Hepatocyte (in vitro differentiated cells): ENCODE results near the gene KLHL7.

Source experiments
- EZH2 ChIP-seq: fragments of 200-600 bp; sonication (generic); IDR thresholded peaks from 2 replicates; pipeline ENCODE4 v1.6.1; 2016; ENCODE audit warnings: antibody characterized with exemption, mild to moderate bottlenecking, borderline replicate concordance
- EZH2phosphoT487 ChIP-seq: fragments of 200-600 bp; sonication (generic); IDR thresholded peaks from one replicate; pipeline ENCODE4 v1.6.1; 2018; ENCODE audit warnings: antibody characterized with exemption, mild to moderate bottlenecking, low read depth, moderate library complexity; ENCODE audit not compliant: unreplicated experiment, severe bottlenecking
- TF ChIP-seq, protein P1 (sequence below): fragments of 200-600 bp; sonication (generic); IDR thresholded peaks from 2 replicates; pipeline ENCODE4 v1.5.1; 2016; ENCODE audit warnings: antibody characterized with exemption, mild to moderate bottlenecking; ENCODE audit not compliant: poor library complexity

- TF ChIP-seq EZH2phosphoT487: no peak
- TF ChIP-seq, protein P1, sequence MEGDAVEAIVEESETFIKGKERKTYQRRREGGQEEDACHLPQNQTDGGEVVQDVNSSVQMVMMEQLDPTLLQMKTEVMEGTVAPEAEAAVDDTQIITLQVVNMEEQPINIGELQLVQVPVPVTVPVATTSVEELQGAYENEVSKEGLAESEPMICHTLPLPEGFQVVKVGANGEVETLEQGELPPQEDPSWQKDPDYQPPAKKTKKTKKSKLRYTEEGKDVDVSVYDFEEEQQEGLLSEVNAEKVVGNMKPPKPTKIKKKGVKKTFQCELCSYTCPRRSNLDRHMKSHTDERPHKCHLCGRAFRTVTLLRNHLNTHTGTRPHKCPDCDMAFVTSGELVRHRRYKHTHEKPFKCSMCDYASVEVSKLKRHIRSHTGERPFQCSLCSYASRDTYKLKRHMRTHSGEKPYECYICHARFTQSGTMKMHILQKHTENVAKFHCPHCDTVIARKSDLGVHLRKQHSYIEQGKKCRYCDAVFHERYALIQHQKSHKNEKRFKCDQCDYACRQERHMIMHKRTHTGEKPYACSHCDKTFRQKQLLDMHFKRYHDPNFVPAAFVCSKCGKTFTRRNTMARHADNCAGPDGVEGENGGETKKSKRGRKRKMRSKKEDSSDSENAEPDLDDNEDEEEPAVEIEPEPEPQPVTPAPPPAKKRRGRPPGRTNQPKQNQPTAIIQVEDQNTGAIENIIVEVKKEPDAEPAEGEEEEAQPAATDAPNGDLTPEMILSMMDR: no peak
- no peak for TF ChIP-seq EZH2
Measured at GRCh38 chr7:23061327-23061726, 44.3 kb upstream of the KLHL7 start.
